K562 (cell line): ENCODE measurements around the gene SNX9. TPM values are rescaled to one million over a fixed set of nuclear protein-coding genes. Genes with fewer than 3 reads are reported as not detected.

Source experiments
- ATF1 ChIP-seq, 2 experiments: fragments of 450-650 bp in 1 of 2; IDR thresholded peaks; 2 replicates each; pipeline ENCODE4 v1.6.1; 2016; ENCODE audit warnings: missing compliant biosample characterization in 1 of 2, missing genetic modification characterization in 1 of 2
- BHLHE40 ChIP-seq: IDR thresholded peaks from 2 replicates; pipeline ENCODE4 v1.6.1; 2011; ENCODE audit warnings: low read length, improper control_type of control experiment
- BMI1 ChIP-seq: fragments of 150-350 bp; IDR thresholded peaks from 2 replicates; pipeline ENCODE4 v1.6.1; 2014; ENCODE audit warnings: low read length
- CBFB ChIP-seq: sonication (generic); formaldehyde crosslinking; IDR thresholded peaks from 2 replicates; pipeline ENCODE4 v1.4.0; 2020; ENCODE audit warnings: mild to moderate bottlenecking, missing genetic modification reagents
- CBX2 ChIP-seq: fragments of 200-600 bp; sonication (generic); IDR thresholded peaks from one replicate; pipeline ENCODE4 v1.6.1; 2012; ENCODE audit warnings: mild to moderate bottlenecking, low read length, inconsistent platforms; ENCODE audit not compliant: insufficient read depth, poor library complexity, severe bottlenecking
- CREM ChIP-seq: IDR thresholded peaks from 2 replicates; pipeline ENCODE4 v1.6.1; 2014; ENCODE audit warnings: antibody characterized with exemption, low read depth
- ELF1 ChIP-seq: fragments of 200-800 bp; sonication (Bioruptor generic); IDR thresholded peaks from 2 replicates; pipeline ENCODE4 v1.6.1; 2016; ENCODE audit warnings: missing genetic modification characterization, missing compliant biosample characterization
- HDAC2 ChIP-seq: fragments of 450-650 bp; IDR thresholded peaks from 2 replicates; pipeline ENCODE4 v1.6.1; 2016; ENCODE audit warnings: mild to moderate bottlenecking
- HMG20A ChIP-seq: fragments of 450-650 bp; formaldehyde crosslinking; conservative IDR thresholded peaks from 2 replicates; pipeline ENCODE4 v1.4.0; 2020; ENCODE audit warnings: mild to moderate bottlenecking, mixed read lengths
- MAFG ChIP-seq: fragments of 450-650 bp; conservative IDR thresholded peaks from 2 replicates; pipeline ENCODE4 v1.6.1; 2016; ENCODE audit warnings: missing genetic modification characterization, missing compliant biosample characterization
- MBD1 ChIP-seq: fragments of 250-450 bp; sonication (Bioruptor Pico); IDR thresholded peaks from 2 replicates; pipeline ENCODE4 v1.8.0; 2022; ENCODE audit warnings: inconsistent platforms
- XRCC3 ChIP-seq: fragments of 450-650 bp; IDR thresholded peaks from 2 replicates; pipeline ENCODE4 v1.6.1; 2017; ENCODE audit warnings: mild to moderate bottlenecking, moderate library complexity
- XRCC4 ChIP-seq: IDR thresholded peaks from one replicate; pipeline ENCODE4 v1.6.1; 2011; ENCODE audit not compliant: insufficient read depth, insufficient read length; ENCODE audit errors: extremely low read depth
- ZBTB1 ChIP-seq: sonication (generic); formaldehyde crosslinking; IDR thresholded peaks from 2 replicates; pipeline ENCODE4 v1.8.1; 2023; ENCODE audit warnings: missing genetic modification reagents, low read depth, mild to moderate bottlenecking, borderline replicate concordance
- ZNF551 ChIP-seq: fragments of 250-450 bp; sonication (Bioruptor Pico); IDR thresholded peaks from 2 replicates; pipeline ENCODE4 v1.5.0; 2021; ENCODE audit warnings: mild to moderate bottlenecking, moderate library complexity
- polyA plus RNA-seq, 8 experiments: library from polyadenylated mRNA; depleted of rRNA in 4 of 8; stranded (reverse) in 5 of 8; unstranded in 3 of 8; fragments of >200 nt; fragmentation: Nextera tagmentation in 2 of 8; fragmentation: Illumina TruSeq in 1 of 8; extraction: Ambion mirVana in 2 of 8; extraction: Trizol in 1 of 8; gene quantifications; 2 replicates each; pipeline versions ENCODE4 v1.2.1 to v1.2.3, GENCODE V29; 2011 to 2014; ENCODE audit warnings: inconsistent platforms in 1 of 8, missing spikeins in 1 of 8
- total RNA-seq, 7 experiments: library from RNA; depleted of rRNA in 6 of 7; stranded (reverse); fragments of >200 nt in 6 of 7; fragmentation: Illumina TruSeq in 2 of 7; extraction: Trizol in 2 of 7; gene quantifications; 2 replicates each; pipeline versions ENCODE4 v1.2.1 to v1.2.3, GENCODE V29; 2011 to 2021; ENCODE audit warnings: low replicate concordance in 1 of 7
- TF ChIP-seq, protein P1 (sequence below): fragments of 250-450 bp; sonication (Bioruptor Pico); IDR thresholded peaks from 2 replicates; pipeline ENCODE4 v1.4.0; 2020; ENCODE audit warnings: mild to moderate bottlenecking, moderate library complexity
- TF ChIP-seq, protein P2 (sequence below): fragments of 200-800 bp; sonication (Bioruptor generic); IDR thresholded peaks from 2 replicates; pipeline ENCODE4 v1.6.1; 2017; ENCODE audit warnings: missing genetic modification characterization, missing compliant biosample characterization
- TF ChIP-seq, protein P3 (sequence below): fragments of 250-450 bp; sonication (Bioruptor Pico); IDR thresholded peaks from 2 replicates; pipeline ENCODE4 v1.9.0; 2021; ENCODE audit warnings: mild to moderate bottlenecking, inconsistent platforms
- TF ChIP-seq, protein P4 (sequence below): fragments of 450-650 bp; conservative IDR thresholded peaks from 2 replicates; pipeline ENCODE4 v1.6.1; 2016; ENCODE audit warnings: missing genetic modification characterization, low read depth, mild to moderate bottlenecking, control low read depth, missing compliant biosample characterization

The SNX9 gene
- total and polyA plus RNA-seq, 9 of the 15 experiments (the other 6 are each of a cell fraction or from before 2014, with no cell fraction given), result 6.0 to 81.7 (median 57.1) TPM

GRCh38 chr6:157861184-157861583 is 38.1 kb downstream of the SNX9 start (continued):
- TF ChIP-seq ZNF551 (CRISPR knock-in tag) (no peak), HDAC2 (peak; percentile 84), ATF1 (CRISPR knock-in tag; IDR thresholded peaks at IDR 0.05) (no peak), ATF1 (tag; IDR thresholded peaks at IDR 0.05) (peak; percentile 44; the same call in 1 of the 2 replicates), BHLHE40 (peak; percentile 93), ELF1 (tag) (no peak), CBX2 (no peak), CBFB (no peak), MAFG (tag) (0 out of 2 replicates have a peak, but pooled peaks have one; percentile 33), BMI1 (no peak), XRCC3 (no peak), MBD1 (CRISPR knock-in tag) (no peak), XRCC4 (no peak), ZBTB1 (CRISPR knock-in tag) (no peak), CREM (peak; percentile 62; the same call in 1 of the 2 replicates), HMG20A (CRISPR knock-in tag) (no peak)
- TF ChIP-seq, protein P1, sequence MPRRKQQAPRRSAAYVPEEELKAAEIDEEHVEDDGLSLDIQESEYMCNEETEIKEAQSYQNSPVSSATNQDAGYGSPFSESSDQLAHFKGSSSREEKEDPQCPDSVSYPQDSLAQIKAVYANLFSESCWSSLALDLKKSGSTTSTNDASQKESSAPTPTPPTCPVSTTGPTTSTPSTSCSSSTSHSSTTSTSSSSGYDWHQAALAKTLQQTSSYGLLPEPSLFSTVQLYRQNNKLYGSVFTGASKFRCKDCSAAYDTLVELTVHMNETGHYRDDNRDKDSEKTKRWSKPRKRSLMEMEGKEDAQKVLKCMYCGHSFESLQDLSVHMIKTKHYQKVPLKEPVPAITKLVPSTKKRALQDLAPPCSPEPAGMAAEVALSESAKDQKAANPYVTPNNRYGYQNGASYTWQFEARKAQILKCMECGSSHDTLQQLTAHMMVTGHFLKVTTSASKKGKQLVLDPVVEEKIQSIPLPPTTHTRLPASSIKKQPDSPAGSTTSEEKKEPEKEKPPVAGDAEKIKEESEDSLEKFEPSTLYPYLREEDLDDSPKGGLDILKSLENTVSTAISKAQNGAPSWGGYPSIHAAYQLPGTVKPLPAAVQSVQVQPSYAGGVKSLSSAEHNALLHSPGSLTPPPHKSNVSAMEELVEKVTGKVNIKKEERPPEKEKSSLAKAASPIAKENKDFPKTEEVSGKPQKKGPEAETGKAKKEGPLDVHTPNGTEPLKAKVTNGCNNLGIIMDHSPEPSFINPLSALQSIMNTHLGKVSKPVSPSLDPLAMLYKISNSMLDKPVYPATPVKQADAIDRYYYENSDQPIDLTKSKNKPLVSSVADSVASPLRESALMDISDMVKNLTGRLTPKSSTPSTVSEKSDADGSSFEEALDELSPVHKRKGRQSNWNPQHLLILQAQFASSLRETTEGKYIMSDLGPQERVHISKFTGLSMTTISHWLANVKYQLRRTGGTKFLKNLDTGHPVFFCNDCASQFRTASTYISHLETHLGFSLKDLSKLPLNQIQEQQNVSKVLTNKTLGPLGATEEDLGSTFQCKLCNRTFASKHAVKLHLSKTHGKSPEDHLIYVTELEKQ, result no peak
- TF ChIP-seq, protein P2, sequence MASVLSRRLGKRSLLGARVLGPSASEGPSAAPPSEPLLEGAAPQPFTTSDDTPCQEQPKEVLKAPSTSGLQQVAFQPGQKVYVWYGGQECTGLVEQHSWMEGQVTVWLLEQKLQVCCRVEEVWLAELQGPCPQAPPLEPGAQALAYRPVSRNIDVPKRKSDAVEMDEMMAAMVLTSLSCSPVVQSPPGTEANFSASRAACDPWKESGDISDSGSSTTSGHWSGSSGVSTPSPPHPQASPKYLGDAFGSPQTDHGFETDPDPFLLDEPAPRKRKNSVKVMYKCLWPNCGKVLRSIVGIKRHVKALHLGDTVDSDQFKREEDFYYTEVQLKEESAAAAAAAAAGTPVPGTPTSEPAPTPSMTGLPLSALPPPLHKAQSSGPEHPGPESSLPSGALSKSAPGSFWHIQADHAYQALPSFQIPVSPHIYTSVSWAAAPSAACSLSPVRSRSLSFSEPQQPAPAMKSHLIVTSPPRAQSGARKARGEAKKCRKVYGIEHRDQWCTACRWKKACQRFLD (CRISPR knock-in tag), result no peak
- TF ChIP-seq, protein P3, sequence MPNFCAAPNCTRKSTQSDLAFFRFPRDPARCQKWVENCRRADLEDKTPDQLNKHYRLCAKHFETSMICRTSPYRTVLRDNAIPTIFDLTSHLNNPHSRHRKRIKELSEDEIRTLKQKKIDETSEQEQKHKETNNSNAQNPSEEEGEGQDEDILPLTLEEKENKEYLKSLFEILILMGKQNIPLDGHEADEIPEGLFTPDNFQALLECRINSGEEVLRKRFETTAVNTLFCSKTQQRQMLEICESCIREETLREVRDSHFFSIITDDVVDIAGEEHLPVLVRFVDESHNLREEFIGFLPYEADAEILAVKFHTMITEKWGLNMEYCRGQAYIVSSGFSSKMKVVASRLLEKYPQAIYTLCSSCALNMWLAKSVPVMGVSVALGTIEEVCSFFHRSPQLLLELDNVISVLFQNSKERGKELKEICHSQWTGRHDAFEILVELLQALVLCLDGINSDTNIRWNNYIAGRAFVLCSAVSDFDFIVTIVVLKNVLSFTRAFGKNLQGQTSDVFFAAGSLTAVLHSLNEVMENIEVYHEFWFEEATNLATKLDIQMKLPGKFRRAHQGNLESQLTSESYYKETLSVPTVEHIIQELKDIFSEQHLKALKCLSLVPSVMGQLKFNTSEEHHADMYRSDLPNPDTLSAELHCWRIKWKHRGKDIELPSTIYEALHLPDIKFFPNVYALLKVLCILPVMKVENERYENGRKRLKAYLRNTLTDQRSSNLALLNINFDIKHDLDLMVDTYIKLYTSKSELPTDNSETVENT (CRISPR knock-in tag), result no peak
- TF ChIP-seq, protein P4, sequence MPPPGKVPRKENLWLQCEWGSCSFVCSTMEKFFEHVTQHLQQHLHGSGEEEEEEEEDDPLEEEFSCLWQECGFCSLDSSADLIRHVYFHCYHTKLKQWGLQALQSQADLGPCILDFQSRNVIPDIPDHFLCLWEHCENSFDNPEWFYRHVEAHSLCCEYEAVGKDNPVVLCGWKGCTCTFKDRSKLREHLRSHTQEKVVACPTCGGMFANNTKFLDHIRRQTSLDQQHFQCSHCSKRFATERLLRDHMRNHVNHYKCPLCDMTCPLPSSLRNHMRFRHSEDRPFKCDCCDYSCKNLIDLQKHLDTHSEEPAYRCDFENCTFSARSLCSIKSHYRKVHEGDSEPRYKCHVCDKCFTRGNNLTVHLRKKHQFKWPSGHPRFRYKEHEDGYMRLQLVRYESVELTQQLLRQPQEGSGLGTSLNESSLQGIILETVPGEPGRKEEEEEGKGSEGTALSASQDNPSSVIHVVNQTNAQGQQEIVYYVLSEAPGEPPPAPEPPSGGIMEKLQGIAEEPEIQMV, result no peak
